Thymus (tissue), 14 donors: ENCODE data around the gene TRPM7. TPM values are rescaled to one million over a fixed set of nuclear protein-coding genes. Genes with fewer than 3 reads are reported as not detected.

ENCODE experiments used
- DNase-seq, 9 donors: peaks; one replicate each; pipeline ENCODE4 v3.0.0-alpha.2; 2013; ENCODE audit warnings: low spot score in 9 of 9, low read depth in 6 of 9, missing footprints in 1 of 9
- H3K27ac ChIP-seq, 2 donors: one replicate each; pipeline ENCODE4 v1.5.1; 2013; ENCODE audit warnings: control low read depth in 1 of 2, low read depth in 1 of 2, low read length in 1 of 2, mild to moderate bottlenecking in 1 of 2, moderate library complexity in 1 of 2
- H3K27me3 ChIP-seq, 2 donors: one replicate each; pipeline ENCODE4 v1.5.1; 2013; ENCODE audit warnings: low read length in 1 of 2; ENCODE audit not compliant: control insufficient read depth in 2 of 2, insufficient read depth in 1 of 2
- H3K36me3 ChIP-seq, 2 donors: one replicate each; pipeline ENCODE4 v1.5.1; 2013; ENCODE audit warnings: low read length in 1 of 2, mild to moderate bottlenecking in 1 of 2, moderate library complexity in 1 of 2; ENCODE audit not compliant: control insufficient read depth in 2 of 2, insufficient read depth in 2 of 2
- H3K4me1 ChIP-seq, 2 donors: one replicate each; pipeline ENCODE4 v1.5.1; 2013; ENCODE audit warnings: low read length in 2 of 2; ENCODE audit not compliant: control insufficient read depth in 2 of 2, insufficient read depth in 2 of 2
- H3K4me3 ChIP-seq, 2 donors: one replicate each; pipeline ENCODE4 v1.5.1; 2013; ENCODE audit warnings: low read length in 2 of 2, control low read depth in 1 of 2, mild to moderate bottlenecking in 1 of 2
- H3K9me3 ChIP-seq, 2 donors: one replicate each; pipeline ENCODE4 v1.5.1; 2013; ENCODE audit warnings: low read length in 1 of 2, mild to moderate bottlenecking in 1 of 2; ENCODE audit not compliant: control insufficient read depth in 2 of 2, insufficient read depth in 1 of 2
- WGBS: extraction: QIAGEN DNeasy Blood & Tissue Kit; methylation state at CpG from one replicate; pipeline ENCODE4 v1.1.7; 2013; 5-methylcytosine and 5-hydroxymethylcytosine counted together
- long read RNA-seq, 10 donors: transcript quantifications; one replicate each; lab custom pipeline, GENCODE V29; 2026
- polyA plus RNA-seq: library from polyadenylated mRNA; stranded (reverse); fragments of 200-250 nt; gene quantifications from one replicate; pipeline ENCODE4 v1.2.3, GENCODE V29; 2013
- total RNA-seq: library from RNA; stranded (reverse); fragments of 120-200 nt; gene quantifications from one replicate; pipeline ENCODE4 v1.2.4, GENCODE V29; 2013
- donor health status: healthy.

Gene TRPM7
- total RNA-seq (31.9 TPM), polyA plus RNA-seq (15.6 TPM)
- long read RNA-seq, donor 1: 0 reads
- long read RNA-seq, donor 2: 0 reads
- long read RNA-seq, donor 3, full-length matches to known transcripts: 1 of 1 reads
- long read RNA-seq, donor 3, partial matches to known transcripts: 0 of 1 reads
- long read RNA-seq, donor 3, other reads (novel, unspliced or antisense): 0 of 1 reads
- long read RNA-seq, donor 4: 0 reads
- long read RNA-seq, donor 5, partial matches to known transcripts: 38 of 38 reads
- long read RNA-seq, donor 5, other reads (novel, unspliced or antisense): 0 of 38 reads
- long read RNA-seq, donor 6: 0 reads
- long read RNA-seq, donor 7: 0 reads
- long read RNA-seq, donor 8: 0 reads
- long read RNA-seq, donor 9: 0 reads
- long read RNA-seq, donor 10: 0 reads

DNA sequence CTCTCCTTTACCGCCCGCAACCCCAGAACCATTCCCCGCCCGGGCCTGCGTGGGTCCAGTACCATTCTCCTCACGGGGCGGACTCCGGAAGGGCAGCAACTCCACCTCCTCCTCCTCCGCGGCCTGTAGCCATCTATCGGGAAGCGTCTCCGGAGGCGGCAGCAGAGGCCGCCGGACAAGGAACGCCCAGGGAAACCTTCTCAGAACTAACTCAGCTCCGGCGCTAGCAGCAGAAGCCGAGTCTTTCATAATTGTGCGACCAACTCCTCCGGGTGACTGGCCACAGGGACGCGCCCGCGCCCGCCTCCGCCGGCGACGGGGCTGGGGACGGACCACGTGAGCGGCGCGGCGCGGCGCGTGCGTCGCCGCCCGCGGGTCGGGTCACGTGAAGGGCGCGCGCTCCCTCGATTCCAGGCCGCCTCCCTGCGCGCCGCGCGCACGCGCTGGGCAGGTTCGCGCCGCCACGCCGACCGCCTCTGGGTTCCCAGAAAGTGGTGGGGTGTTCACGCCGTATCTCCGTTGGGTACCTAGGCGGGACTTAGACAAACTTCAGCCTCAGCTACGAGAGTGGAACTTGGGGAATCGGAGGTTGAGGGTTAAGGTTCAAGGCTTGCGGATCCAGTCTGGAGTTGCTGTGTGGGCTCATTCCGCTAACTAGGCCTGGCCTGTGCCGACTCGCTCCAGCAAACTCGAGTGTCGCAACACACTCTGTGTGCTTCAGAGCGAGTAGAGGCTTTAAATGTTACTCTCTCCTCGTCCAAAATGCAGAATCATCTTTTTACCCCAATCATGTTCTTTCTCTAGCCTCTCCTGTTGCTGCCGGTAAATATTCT, at the start of gene TRPM7:
TRPM7 (minus strand) TSS at position 329 of the 833 bp plus-strand sequence; CDS start at position 65, 264 bp downstream.
- peak within 1 kb of the TSS; percentile 91 to 99 for H3K4me3 ChIP-seq
- H3K36me3 ChIP-seq: peaks cover 2 to 4% of the 10 kb centered on the region in 2 donors
- H3K27ac ChIP-seq: peak within 1 kb of the TSS; percentile 91 to 95
- no peaks in the 10 kb centered on the region for H3K9me3 ChIP-seq
- DNase-seq: peak; percentile 72 to 93 (median 84)
- H3K4me1 ChIP-seq: peaks cover 9% of the 10 kb centered on the region in 2 donors
- WGBS: under 1% methylated on average over 80 of the region's 80 CpGs
- no peaks in the 10 kb centered on the region for H3K27me3 ChIP-seq

GRCh38 chr15:50735156-50735555, 48.6 kb upstream of the TRPM7 start:
- no peak overlapping the region for H3K27ac ChIP-seq
- no peaks in the 10 kb centered on the region for H3K4me1 ChIP-seq
- H3K4me3 ChIP-seq: no peak overlapping the region
- no peaks in the 10 kb centered on the region for H3K27me3 ChIP-seq
- no peaks in the 10 kb centered on the region for H3K9me3 ChIP-seq
- 84% methylated on average over 4 of the region's 4 CpGs for whole genome bisulfite sequencing
- peaks cover 14 to 32% of the 10 kb centered on the region in 2 donors for H3K36me3 ChIP-seq
- DNase-seq: no peak

DNA sequence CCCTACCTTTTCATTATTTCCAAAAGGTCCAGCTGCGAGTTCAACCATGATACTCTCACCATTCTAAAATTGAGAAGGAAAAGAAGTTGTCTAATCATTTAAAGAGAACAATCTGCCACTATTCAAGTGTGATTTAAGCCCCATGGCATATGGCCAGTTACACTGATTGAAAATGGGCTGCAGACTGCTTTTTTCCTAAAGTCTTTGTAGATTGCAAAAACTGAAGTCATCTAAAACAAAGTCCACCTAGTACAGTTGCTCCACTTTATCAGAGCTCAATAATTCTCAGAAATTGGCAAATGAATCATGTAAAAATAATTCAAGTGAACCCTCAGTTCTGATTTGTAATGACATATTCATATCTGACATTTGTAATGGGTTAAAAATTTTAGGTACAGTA, 39.7 kb upstream of the TRPM7 start:
- Histone ChIP-seq H3K4me1 (no peaks in the 10 kb centered on the region), H3K36me3 (peaks cover 12 to 35% of the 10 kb centered on the region in 2 donors), H3K27me3 (no peaks in the 10 kb centered on the region), H3K27ac (no peak overlapping the region), H3K9me3 (no peaks in the 10 kb centered on the region), H3K4me3 (no peak overlapping the region)
- DNase-seq: no peak
- WGBS: 100% methylated on average over 1 of the region's 1 CpG

DNA sequence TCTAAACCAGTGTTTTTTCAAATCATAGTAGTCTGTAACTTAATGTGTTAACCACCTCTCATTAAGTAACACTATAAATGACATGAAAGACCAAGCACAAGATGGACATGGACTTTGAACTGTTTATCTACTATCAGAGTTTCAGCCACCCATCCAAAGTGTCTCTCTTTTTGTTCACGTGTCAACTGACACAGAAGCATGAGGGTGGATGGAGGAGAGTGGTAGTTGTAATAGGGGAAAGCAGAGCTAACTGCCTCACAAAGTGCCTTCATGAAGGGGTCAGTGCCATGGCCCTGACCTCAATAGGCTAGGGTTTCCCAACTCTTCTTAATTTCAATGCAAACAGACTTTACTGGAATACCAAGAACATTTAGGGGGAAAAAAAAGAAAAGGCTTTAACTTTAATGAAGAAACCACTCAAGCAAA, 32.1 kb upstream of the TRPM7 start:
- no peak for DNase-seq
- no peaks in the 10 kb centered on the region for H3K9me3 ChIP-seq
- no peak overlapping the region for H3K27ac ChIP-seq
- H3K4me1 ChIP-seq: no peaks in the 10 kb centered on the region
- no peak overlapping the region for H3K4me3 ChIP-seq
- WGBS: 98% methylated on average over 1 of the region's 1 CpG
- H3K27me3 ChIP-seq: no peaks in the 10 kb centered on the region
- H3K36me3 ChIP-seq: peaks cover 11 to 12% of the 10 kb centered on the region in 2 donors

DNA sequence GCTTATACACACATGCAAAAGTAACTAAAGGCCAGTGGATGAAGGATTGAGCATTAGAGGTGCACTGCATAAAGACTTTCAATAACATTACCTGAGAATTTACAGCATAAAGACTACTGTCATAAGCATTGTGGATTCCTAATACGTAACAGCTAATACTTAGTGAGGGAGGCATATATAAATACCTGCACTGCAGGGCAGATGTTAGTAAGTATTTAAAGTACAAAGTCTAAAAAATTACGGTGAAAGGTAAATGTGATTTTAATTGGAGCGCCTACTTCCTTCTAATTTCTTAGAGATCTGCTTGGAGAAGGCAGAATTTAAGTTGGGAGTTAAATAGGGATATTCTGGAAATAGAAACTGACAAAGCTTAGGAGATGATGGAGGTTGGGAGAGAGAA, 25.4 kb upstream of the TRPM7 start:
- 99% methylated on average over 3 of the region's 3 CpGs for WGBS
- H3K4me3 ChIP-seq: no peak overlapping the region
- no peaks in the 10 kb centered on the region for H3K4me1 ChIP-seq
- no peak for DNase-seq
- H3K36me3 ChIP-seq: peaks cover 3 to 9% of the 10 kb centered on the region in 2 donors
- H3K9me3 ChIP-seq: no peaks in the 10 kb centered on the region
- H3K27ac ChIP-seq: no peak overlapping the region
- H3K27me3 ChIP-seq: no peaks in the 10 kb centered on the region

DNA sequence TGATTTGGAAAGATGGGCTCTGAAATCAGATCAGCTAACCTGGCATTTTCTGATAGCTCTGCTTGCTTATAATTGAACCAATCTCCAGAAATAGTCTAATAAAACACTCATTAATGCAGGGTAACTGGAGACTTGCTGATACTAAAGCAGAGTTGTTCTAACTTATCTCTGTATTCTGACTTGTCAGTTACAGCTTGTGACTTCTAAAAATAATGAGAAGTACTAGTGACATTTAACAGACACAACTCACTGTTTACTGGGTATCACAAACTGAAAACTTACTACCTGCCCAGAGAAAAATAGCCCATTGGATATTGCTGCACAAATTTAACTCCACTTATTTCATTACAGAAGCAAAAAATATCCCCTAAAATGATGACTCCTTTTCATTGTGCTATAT, 24.0 kb upstream of the TRPM7 start:
- Histone ChIP-seq H3K9me3 (no peaks in the 10 kb centered on the region), H3K27me3 (no peaks in the 10 kb centered on the region), H3K36me3 (peaks cover 3 to 9% of the 10 kb centered on the region in 2 donors), H3K4me1 (no peaks in the 10 kb centered on the region), H3K27ac (no peak overlapping the region), H3K4me3 (no peak overlapping the region)
- no peak for DNase-seq

DNA sequence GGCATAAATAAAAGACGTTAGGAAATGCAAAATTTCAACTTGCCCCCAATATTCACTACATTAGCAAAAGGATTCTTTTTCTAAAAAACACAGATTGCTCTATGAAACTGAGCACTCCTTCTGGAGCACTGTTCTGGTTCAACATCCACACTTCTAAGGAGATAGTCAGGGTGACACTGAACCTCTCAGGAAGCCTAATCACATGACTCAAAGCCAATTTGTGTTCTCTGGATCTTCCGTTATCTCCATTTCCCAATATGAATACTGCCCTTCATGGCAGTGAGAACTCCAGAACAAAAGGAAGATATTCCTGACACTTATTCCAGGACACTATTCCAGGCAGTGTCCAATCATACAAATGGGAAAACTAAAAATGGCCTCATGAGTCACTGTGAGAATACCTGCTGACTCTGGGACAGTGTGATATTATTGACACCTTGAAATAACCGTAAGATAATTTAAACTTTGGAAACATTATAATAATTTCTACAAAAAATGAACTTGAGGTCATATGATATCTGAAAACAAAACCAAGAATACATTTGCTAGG, 21.4 kb upstream of the TRPM7 start:
- Histone ChIP-seq H3K27ac (no peak overlapping the region), H3K4me1 (no peaks in the 10 kb centered on the region), H3K27me3 (no peaks in the 10 kb centered on the region), H3K4me3 (no peak overlapping the region), H3K36me3 (peaks cover 3 to 5% of the 10 kb centered on the region in 2 donors), H3K9me3 (no peaks in the 10 kb centered on the region)
- WGBS: 98% methylated on average over 3 of the region's 3 CpGs
- DNase-seq: no peak

DNA sequence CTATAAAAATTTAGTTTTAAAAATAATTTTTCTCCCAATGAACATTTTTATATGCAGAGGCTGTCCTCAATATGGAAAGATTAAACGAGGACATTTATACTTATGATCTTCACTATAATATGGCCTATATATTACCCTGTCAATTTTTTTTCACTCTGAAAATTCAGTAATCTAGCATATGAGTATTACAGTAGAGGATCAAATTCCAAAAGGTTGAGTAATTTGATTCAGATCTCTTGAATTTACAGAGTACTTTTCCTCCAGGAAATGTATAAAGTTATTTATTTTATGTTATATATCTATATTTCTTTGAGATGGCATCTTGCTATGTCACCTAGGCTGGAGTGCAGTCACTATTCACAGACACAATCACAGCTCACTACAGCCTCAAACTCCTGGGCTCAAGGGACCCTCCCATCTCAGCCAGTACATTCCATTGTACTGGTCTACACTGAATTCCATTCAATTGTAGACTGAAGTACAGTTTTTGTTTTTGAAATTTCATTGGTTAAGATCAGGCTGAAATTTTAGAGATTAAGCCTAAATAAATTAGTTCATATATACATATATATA, 16.3 kb upstream of the TRPM7 start:
- Histone ChIP-seq H3K36me3 (peaks cover 2% of the 10 kb centered on the region in 2 donors), H3K4me3 (no peak overlapping the region), H3K4me1 (no peaks in the 10 kb centered on the region), H3K27ac (no peak overlapping the region), H3K27me3 (no peaks in the 10 kb centered on the region), H3K9me3 (no peaks in the 10 kb centered on the region)
- DNase-seq: no peak
- 97% methylated on average over 1 of the region's 1 CpG for WGBS
